Stimulated activated CD4-positive, alpha-beta T cell treated with anti-CD3 and anti-CD28 coated beads, Interleukin-2, amount 100 ng/mL, for 24 hours (primary cell): Measurements from ENCODE around the gene WBP1L.
"Not testable (repeated sequence)": the region's sequence is repeated elsewhere in the genome, so short reads cannot be mapped to it uniquely, and the experiment has no call there.

Experiments used
- DNase-seq, 2 donors: peaks; one replicate each; pipeline ENCODE4 v3.0.0-alpha.2; 2020

WBP1L gene

DNA sequence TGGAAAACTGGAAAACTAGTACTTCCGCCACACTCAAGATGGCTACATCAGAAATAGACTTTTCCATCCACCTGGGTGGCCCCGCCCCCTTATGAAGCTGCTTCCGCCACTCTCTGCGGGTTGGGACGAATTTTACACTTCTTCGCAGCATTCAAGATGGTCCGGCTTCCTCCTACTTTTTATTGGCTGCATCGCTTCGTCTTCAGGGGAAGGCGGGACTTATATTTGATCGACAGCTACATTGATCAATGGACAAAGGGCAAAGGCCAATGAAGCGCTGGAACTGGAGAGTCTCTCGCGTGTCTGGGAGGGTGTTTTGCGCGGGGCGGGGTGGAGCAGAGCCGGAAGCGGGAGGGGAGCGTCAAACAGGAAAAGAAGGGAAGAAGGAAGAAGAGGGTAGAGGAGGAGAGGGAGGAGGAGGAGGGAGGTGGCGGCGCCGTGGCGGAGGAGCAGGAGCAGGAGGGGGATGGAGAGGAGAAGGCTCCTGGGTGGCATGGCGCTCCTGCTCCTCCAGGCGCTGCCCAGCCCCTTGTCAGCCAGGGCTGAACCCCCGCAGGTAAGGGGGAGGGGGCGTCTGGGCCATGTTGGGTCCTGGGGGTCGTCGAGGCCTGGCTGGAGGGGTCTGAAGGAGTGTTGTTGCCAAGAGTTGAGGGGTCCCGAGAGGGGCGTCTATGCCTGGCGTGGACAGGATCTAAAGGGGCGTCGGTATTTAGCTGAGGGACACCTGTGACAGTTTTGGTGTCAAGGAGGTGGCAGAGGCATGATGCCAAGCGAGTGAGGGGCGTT is at the start of gene WBP1L:
Gene WBP1L (plus strand): TSS at position 361 of the 786 bp plus-strand sequence. CDS start 106 bp downstream, at position 467.
- peak; percentile 92 to 96 for DNase-seq

DNA sequence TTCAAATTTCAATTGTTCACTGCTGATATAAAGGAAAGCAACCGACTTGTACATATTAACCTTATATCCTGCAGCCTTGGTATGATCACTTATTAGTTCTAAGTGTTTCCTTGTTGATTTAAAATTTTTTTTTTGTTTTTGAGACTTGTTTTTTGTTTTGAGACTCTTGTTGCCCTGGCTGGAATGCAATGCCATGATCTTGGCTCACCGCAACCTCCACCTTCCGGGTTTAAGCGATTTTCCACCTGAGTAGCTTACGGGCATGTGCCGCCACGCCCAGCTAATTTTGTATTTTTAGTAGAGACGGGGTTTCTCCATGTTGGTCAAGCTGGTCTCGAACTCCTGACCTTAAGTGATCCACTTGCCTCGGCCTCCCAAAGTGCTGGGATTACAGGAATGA is 48.3 kb upstream of the WBP1L start:
- not testable (repeated sequence) for DNase-seq

DNA sequence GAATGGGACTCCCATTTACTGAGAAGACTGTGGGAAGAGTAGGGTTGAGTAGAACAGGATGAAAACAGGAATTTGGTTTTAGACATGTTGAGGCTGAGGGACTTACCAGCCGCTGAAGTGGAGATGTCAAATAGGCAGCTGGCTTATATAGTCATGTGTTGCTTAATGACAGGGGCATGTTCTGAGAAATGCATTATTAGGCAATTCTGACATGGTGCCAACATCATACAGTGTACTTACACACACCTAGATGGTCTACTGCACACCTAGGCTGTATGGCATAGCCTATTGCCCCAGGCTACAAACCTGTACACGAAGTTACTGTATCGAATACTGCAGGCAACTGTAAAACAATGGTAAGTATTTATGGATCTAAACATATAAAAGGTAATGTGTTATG is 47.0 kb upstream of the WBP1L start:
- no peak for DNase-seq

DNA sequence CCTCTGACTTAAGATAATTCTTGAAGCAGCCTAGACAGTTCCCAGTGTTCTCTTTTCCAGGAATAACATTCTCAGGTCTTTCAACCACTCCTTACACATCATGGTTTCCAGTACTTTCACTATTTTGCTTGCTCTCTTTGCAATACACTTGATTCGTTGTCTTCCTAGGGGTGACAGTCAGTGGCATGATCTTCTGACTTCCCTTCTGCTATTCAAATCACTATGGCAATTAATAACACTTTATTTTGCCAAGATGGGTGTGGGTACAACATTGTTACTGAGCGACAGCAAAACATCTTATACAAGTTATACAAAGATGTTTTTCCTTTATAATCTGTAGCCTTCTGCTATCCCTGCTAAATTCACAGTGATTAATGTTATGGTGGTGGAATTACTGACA is 44.9 kb upstream of the WBP1L start:
- DNase-seq, result no peak

DNA sequence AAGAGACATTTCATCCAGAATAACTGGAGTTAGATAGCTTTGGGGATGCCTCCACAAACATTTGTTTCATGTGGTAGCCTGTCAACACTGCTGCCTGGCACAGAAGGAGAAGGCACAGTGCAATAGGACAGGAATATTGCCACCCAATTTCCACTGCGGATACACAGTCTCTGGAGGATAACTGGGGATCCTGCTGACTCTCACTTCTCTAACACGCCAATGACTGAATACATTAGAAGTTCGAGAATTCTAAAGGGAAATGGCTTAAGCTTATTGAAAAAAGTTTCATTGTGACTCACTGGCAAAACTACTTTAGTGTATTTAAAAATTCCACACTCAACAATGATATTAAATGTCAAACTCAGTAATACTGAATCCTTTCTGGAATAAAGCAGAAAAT is 42.5 kb upstream of the WBP1L start:
- no peak for DNase-seq

DNA sequence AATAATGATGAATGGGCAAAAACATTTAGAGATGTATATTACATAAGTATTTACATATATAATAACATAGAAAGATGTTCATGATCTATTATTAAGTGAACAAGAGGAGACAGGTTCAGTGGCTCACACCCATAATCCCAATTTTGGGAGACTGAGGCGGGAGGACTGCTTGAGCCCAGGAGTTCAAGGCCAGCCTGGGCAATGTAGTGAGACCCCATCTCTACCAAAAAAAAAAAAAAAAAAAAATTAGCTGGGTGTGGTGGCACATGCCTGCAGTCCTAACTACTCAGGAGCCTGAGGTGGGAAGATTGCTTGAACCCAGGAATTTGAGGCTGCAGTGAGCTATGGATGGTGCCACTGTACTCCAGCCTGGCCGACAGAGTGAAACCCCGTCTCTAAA is 42.0 kb upstream of the WBP1L start:
- no peak for DNase-seq

DNA sequence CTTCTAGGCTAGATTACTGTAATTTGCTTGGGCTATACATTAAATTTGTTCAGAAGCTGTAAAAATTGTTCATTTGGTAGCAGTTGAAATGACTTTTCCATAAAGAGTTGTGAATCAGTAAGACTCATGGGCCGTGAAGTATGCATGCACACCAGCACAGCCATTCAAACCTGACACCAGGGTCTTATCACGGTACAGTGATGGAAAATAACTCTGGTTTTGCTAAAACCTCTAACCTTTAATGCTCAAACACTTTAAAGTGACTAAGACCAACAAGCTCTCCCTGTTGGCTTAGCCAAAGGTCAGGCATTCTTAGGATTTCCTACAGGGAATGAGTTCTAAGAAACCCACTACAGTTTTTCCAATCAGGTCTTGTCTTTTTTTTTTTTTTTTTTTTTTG is 41.0 kb upstream of the WBP1L start:
- DNase-seq, result no peak

DNA sequence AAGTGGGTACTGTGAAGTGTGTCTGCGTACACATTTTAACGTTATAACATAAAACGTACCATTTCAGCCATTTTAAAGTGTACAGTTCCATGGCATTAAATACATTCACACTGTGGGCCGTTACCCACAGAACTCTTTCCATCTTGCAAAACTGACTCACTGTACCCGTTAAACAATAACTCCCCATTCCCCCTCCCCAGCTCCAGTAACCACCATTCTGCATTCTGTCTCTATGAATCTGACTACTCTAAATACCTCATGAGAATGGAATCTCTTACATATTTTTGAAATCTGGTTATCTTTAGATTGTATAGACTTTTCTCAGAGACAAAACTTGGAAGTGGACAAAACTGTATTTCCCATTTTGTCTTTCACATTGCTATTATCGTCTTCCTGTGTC is 38.8 kb upstream of the WBP1L start:
- DNase-seq, result no peak

DNA sequence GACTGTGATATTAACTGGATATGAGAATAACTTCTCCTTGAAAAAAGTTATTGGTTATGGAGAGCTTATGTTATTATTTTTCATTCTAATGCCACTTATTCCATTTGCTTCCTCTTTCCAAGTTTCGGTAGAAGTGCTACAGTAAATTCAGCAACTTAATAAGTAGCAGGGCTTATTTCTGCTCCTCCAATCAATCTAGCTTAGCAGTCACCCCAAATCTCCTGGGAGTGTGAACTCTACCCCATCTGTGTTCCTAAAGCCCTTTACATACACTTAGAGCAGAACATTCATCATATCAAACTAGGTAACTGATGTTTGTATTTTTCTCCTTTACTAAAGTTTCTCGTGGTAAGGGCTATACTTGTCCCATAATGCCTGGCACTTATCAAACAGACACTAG is 38.2 kb upstream of the WBP1L start:
- no peak for DNase-seq

DNA sequence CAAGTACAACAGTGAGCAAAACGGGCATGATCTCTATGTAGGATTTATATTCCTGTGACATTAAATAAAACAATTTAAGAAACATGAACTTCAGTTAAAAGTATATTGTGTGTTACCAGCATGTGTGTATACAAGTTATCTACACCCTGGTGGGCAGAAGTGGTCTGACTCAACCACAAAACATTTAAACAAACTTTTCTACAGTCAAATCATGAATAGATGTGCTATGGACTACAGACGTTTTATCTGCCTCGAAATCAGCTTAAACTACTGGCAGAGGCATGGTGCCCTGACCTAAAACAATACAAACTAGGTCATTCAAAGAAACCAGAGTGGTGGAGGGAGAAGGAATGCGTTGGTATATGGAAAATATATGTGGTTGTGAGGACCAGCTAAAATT is 33.1 kb upstream of the WBP1L start:
- no peak for DNase-seq

DNA sequence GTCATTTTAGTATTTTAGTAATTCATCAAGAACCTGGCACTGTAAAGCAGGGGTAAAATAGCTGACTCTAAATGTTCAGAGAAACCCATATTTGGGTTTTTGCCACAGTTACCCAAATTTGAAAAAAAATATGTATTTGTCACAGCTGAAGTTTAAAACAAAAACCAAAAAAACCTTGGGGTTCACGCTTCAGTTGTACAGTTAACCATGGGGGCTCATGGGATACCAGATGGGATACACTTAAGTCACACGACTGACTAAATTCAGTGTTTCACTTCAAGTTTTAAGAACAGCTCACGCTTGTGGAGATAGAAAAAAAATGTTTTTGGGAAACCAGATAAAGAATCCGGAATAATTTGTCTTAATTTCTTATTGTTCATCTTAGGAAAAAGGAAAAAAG is 31.7 kb upstream of the WBP1L start:
- no peak for DNase-seq

DNA sequence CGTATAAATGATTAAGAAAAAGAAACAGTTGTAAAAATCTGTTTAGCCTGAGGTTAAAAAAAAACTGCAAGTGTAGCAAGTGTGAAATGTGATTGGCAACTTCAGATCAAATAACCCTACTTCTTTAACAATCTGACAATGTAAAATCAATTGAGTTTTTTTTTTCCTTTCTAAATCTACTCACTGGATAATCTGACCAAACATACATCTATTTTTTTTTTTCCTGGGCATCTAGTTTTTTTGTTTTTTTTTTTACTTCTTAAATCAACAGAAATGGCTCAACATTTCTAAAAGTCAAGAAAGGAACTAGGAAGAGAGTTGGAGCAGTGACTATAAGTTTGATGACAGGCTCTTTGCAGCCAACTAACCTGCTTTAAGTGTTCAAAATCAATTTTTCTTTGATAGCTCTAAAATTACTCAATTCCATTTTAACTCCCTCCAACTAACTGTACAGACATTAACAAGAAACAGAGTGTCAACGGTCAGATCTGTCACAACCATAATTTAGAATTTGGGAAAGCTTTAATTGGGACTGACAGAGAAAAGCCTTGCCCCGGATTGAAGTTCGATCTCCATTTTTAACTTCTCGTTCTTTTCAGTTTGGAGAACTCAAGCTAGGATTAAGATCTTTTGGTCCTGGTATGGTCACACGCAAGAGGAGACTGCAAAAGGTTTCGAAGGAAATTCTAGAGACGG is 30.8 kb upstream of the WBP1L start:
- DNase-seq, result no peak

DNA sequence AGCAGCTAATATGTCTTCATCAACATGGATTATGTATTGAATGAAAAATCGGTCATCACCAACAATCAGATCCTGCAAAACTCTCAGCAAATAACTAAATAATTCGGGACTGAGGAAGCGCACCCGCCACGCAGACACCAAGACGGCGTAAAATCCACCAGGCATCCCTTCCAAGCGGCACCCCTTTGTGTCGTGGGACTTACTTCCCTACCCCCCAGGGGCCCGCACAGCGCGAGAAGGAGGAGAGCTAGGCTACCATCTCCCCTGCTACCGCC is 30.3 kb upstream of the WBP1L start:
- peak in 1 of 2 donors; percentile 77 for DNase-seq

DNA sequence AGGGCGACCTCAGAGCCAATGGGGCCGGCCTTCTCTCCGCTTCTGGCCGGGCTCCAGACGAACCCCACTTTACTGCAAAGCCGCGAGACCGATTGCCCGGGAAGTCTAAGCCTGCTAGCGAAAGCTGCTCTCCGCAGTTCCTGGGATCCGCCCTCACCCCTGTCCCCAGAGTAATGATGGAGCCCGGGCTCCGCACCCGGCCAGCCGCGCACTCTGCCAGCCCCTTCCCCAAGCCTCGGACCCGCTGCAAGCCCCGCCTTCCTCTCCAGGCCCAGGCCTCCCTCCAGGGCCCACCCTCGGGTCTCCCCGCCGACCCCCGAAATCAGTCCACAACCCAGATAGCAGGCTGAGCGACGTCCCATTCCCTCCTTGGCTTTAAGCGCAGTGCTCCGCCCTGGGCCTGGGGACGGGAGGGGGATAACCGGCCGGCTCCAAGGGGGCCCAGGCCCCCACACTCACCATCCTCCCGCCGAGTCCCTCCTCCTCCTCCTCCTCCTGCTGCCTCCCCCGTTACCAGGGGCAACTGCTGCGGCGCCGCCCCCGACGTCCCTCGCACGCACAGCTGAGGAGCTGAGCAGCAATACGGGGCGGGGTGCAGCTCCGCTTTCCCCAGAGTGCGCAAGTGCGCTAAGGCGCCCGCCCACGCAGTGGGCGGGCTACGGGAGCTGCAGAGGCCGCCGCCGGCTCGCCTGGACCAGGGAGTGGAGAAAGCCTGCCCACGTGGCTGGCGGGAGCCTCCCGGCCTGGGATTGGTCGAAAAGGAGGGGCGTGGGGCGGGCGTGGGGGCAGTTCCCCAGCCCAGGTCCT is 29.7 kb upstream of the WBP1L start, which contains the start of gene ARL3:
Gene ARL3 (minus strand): TSS at position 584 of the 807 bp plus-strand sequence. CDS start 122 bp downstream, at position 462.
- peak; percentile 97 to 99 for DNase-seq

DNA sequence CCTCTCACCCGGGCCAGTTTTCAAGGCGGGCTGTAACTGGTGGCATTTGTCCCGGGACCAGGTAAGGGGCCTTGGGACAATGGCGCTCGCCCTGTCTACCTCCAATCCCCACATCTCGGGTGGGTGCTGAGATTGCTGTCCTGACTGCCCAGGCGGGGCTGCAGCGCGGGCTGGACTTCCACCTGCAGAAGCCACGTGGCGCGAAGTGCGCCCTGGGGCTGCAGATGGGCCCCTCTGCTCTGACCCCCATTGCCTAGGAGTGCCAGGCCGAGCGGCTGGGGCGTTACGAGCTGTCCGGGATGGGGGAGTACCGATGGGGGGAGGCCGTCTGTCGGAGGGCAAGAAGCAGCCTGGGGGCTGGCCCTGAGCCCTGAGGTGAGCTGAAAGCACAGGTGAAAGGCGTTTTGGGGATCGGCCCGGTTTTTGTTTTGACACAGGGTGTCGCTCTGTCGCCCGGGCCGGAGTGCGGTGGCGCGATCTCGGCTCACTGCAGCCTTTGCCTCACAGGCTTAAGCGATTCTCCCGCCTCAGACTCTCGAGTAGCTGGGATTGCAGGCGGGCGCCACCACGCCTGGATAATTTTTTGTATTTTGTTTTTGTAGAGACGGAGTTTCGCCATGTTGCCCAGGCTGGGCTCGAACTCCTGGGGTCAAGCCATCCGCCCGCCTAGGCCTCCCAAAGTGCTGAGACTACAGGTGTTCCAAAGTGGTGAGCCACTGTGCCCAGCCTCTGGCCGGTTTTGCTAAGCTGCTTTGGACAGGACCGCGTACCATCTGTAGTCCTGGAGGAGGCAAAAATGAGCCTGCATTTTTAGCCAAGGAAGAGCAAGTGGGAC is 28.9 kb upstream of the WBP1L start, which contains the start of gene SFXN2:
Gene SFXN2 (plus strand): TSS at position 16 of the 835 bp plus-strand sequence. CDS start 12,001 bp downstream, outside the sequence.
- peak; percentile 58 to 64 for DNase-seq

DNA sequence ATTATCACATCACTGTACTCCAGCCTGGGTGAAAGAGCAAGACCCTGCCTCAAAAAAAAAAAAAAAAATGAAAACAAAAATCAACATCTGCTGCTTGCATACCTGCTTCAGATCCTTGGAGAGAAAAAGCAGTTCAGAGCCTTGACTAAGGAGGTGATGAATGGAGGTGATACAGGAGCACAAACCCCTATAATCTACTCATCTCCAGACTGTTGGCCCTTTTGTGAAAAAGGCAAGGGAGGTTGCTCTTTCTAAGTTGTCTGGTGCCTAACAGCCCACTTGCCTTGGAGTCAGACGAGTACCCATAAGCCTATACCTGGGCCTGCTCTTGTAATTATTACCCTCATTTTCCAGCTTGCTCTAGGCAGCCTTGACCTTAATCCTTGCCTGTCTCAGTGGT is 27.9 kb upstream of the WBP1L start:
- DNase-seq, result no peak

DNA sequence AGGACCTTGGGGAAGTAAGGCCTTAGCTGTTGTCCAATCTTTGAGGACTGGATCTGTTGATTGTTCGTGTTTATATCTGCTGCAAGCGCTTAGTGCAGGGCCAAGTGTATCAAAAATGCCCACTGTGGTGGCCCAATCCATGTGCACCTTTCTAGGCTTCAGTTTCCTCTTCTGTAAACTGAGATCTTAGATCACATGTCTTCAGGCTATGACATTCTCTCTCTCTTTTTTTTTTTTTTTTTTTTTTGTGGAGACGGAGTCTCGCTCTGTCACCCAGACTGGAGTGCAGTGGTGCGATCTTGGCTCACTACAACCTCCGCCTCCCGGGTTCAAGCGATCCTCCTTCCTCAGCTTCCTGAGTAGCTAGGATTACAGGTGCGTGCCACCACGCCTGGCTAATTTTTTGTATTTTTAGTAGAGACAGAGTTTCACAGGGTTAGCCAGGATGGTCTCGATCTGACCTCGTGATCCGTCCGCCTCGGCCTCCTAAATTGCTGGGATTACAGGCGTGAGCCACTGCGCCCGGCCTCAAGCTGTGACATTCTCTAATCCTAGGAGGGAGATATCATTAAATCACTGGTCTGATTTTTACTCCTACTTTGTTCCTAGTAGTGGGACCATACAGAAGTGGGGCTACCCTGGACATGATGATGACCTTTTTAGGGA is 26.7 kb upstream of the WBP1L start:
- not testable (repeated sequence) for DNase-seq

DNA sequence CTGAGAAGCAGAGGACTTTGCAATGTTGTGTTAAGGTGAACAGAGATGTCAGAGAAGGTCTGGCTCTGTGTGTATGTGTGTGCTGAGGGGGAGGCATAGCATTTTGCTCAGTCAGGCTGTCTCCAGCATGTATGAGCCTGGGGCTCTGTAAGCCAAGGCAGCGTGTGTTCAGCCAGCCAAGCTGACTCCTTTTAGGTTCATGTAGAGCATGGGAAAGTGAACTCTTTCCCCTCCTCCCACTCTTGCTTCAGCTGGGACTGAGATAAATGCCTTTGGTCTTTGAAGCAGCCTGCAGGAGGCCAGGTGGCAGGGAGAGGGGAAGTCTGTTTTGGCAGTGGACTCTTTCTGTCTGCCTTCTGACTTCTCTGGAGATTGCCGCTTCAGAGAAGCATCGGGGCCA is 25.5 kb upstream of the WBP1L start:
- DNase-seq, result no peak

DNA sequence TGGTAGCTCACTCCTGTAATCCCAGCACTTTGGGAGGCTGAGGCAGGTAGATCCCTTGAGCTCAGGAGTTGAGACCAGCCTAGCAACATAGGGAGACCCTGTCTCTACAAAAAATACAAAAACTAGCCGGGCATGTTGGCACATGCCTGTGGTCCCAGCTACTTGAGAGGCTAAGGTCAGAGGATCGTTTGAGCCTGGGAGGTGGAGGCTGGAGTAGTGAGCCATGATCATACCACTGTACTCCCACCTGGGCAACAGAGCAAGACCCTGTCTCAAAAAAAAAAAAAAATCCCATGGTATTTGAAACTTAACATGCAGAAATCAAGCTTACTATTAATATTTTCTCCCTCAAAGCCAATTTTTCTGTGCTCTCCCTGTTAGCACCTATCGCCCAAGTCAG is 23.4 kb upstream of the WBP1L start:
- no peak for DNase-seq

DNA sequence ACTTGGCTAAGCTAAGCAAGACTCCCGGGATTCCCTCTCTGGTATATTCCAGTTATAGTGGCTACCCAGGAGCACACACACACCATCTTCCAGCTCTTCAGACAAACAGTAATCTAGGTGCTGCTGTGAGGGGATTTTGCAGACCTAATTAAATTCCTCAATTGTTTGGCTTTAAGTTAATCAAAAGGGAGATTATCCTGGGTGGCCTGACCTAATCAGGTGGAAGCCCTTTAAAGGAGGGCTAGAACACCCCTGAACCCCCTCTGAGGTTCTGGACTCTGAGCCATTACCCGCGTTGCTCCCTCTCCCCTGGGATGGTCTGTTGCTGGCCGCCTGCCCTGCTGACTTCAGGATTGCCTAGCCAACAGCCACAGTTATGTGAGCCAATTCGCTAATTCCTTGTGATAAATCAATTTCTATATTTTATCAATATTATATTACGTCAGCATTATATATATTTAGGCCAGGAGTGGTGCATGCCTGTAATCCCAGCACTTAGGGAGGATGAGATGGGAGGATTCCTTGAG is 22.9 kb upstream of the WBP1L start:
- no peak for DNase-seq

DNA sequence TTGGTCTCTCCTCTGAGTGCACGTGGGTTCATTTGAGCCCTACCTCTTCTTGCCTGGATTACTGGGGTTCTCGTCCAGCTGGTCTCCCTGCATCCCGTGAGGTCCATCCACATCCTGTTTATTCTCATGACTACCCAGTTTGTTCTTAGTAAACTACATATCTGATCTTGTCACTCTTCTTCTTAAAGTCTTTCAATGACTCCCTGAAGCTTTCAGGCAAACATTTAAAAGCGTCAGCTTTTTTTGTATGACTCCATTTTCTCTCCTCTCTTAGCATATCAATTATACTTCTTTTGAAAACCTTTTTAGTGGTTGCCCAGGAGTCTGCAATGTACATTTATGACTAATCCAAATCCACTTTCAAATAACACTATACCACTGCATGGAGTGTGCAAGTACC is 21.8 kb upstream of the WBP1L start:
- no peak for DNase-seq

DNA sequence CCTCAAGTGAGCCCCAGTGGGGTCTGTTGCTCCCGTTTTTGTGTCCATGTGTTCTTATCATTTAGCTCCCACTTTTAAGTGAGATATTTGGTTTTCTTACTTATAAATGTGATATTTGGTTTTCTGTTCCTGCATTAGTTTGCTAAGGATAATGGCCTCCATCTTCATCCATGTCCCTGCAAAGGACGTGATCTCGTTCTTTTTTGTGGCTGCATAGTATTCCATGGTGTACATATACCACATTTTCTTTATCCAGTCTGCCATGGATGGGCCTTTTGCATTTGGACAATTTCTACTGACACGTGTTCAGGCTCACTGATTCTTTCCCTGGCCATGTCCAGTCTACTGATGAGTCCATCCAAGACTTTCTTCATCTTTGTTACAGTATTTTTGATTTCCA is 19.8 kb upstream of the WBP1L start:
- DNase-seq, result no peak
